Measurements from ENCODE around the gene PAPSS2. TPM values are rescaled to one million over a fixed set of nuclear protein-coding genes. Genes with fewer than 3 reads are reported as not detected.
"Not testable (repeated sequence)": the region's sequence is repeated elsewhere in the genome, so short reads cannot be mapped to it uniquely, and the experiment has no call there.

PAPSS2 gene
- total and polyA plus RNA-seq, 10 donors: 3.0 to 25.9 (median 12.6) TPM

GRCh38 chr10:87619705-87620104 lies 40.0 kb upstream of the PAPSS2 start:
- H3K36me3 ChIP-seq: no peaks in the 10 kb centered on the region
- H3K27me3 ChIP-seq (replicated peaks in 1 of 7): peaks cover 0 to 2% (median 0%) of the 10 kb centered on the region in 7 donors
- intact Hi-C loops (cut with DNase I; ENCODE audit: low total_unique reads): no loop called here
- H3K4me1 ChIP-seq: no peaks in the 10 kb centered on the region
- DNase-seq: no peak
- TF ChIP-seq POLR2A (IDR thresholded peaks at IDR 0.05) (no peak), POLR2AphosphoS5 (IDR thresholded peaks at IDR 0.05) (no peak), CTCF (IDR thresholded peaks at IDR 0.05 in 8 of 11, conservative IDR thresholded peaks at IDR 0.05 in 3 of 11) (no peak)
- 83 to 94% (median 90%) methylated on average over 5 of the region's 5 CpGs for WGBS, 5 donors
- no peaks in the 10 kb centered on the region for H3K9me3 ChIP-seq
- no peak overlapping the region for H3K4me3 ChIP-seq
- no peak overlapping the region for H3K27ac ChIP-seq

- intact Hi-C loops (cut with DNase I; ENCODE audit: low total_unique reads); H3K27me3 ChIP-seq (replicated peaks in 1 of 7); H3K27ac ChIP-seq; H3K4me3 ChIP-seq; DNase-seq; H3K9me3 ChIP-seq; H3K36me3 ChIP-seq; H3K4me1 ChIP-seq: not testable (repeated sequence)
These were observed 38.2 kb upstream of the PAPSS2 start for GRCh38 chr10:87621440-87621839.

- DNase-seq: no peak
- Histone ChIP-seq H3K27me3 (replicated peaks in 1 of 7) (no peaks in the 10 kb centered on the region), H3K36me3 (no peaks in the 10 kb centered on the region), H3K4me3 (no peak overlapping the region), H3K4me1 (no peaks in the 10 kb centered on the region), H3K9me3 (no peaks in the 10 kb centered on the region), H3K27ac (no peak overlapping the region)
- no peak for TF ChIP-seq POLR2AphosphoS5 (IDR thresholded peaks at IDR 0.05)
- no peak for TF ChIP-seq POLR2A (IDR thresholded peaks at IDR 0.05)
- no peak for TF ChIP-seq CTCF (IDR thresholded peaks at IDR 0.05 in 8 of 11, conservative IDR thresholded peaks at IDR 0.05 in 3 of 11)
- intact Hi-C loops (cut with DNase I; ENCODE audit: low total_unique reads): no loop called here
- WGBS, 5 donors: 77 to 92% (median 83%) methylated on average over 7 of the region's 7 CpGs
These were observed 37.2 kb upstream of the PAPSS2 start for GRCh38 chr10:87622314-87623004.

GRCh38 chr10:87623191-87623590 lies 36.5 kb upstream of the PAPSS2 start:
- intact Hi-C loops (cut with DNase I; ENCODE audit: low total_unique reads): no loop called here
- Histone ChIP-seq H3K9me3 (no peaks in the 10 kb centered on the region), H3K4me3 (no peak overlapping the region), H3K36me3 (no peaks in the 10 kb centered on the region), H3K27ac (no peak overlapping the region), H3K27me3 (replicated peaks in 1 of 7) (no peaks in the 10 kb centered on the region), H3K4me1 (no peaks in the 10 kb centered on the region)
- TF ChIP-seq CTCF (IDR thresholded peaks at IDR 0.05 in 8 of 11, conservative IDR thresholded peaks at IDR 0.05 in 3 of 11) (no peak), POLR2AphosphoS5 (IDR thresholded peaks at IDR 0.05) (no peak), POLR2A (IDR thresholded peaks at IDR 0.05) (no peak)
- DNase-seq: no peak
- WGBS, 5 donors: 86 to 95% (median 90%) methylated on average over 1 of the region's 1 CpG

- intact Hi-C loops (cut with DNase I; ENCODE audit: low total_unique reads): no loop called here
- Histone ChIP-seq H3K4me3 (no peak overlapping the region), H3K27me3 (replicated peaks in 1 of 7) (no peaks in the 10 kb centered on the region), H3K27ac (no peak overlapping the region), H3K4me1 (no peaks in the 10 kb centered on the region), H3K9me3 (no peaks in the 10 kb centered on the region), H3K36me3 (no peaks in the 10 kb centered on the region)
- DNase-seq: no peak
- TF ChIP-seq CTCF (IDR thresholded peaks at IDR 0.05 in 8 of 11, conservative IDR thresholded peaks at IDR 0.05 in 3 of 11) (no peak), POLR2A (IDR thresholded peaks at IDR 0.05) (no peak)
- 58 to 73% (median 67%) methylated on average over 1 of the region's 1 CpG for WGBS, 5 donors
These were observed 34.0 kb upstream of the PAPSS2 start for GRCh38 chr10:87625661-87626060.

All from spleen (tissue), 11 donors.